HK-2 (cell line): ENCODE data around the gene GBE1.
A peak's percentile ranks its signal among the peaks of the same experiment; 100 is the strongest.

Source experiments
- DNase-seq: peaks from one replicate; pipeline ENCODE4 v3.0.0-alpha.2; 2018; ENCODE audit not compliant: unreplicated experiment

GBE1 gene

DNA sequence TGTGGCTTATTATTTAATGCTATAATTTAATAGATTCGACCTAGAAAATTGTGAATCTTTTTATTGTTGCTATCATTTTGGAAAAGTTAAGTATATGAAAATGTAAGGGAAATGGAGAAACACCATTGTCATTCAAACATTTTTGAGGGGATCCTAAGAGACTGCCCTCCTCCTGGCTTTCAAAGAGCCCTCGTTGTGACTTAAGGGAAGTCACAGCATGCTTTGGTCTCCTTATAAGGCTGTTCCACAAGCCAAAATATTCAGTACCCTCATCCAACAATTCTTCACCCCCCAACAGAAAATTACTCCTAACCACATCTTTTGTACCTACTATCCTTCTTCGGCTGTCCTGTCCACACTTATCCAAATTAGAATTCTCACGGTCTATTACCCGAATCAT is 140.2 kb downstream of the GBE1 start:
- DNase-seq, result no peak

- no peak for DNase-seq
Measured at GRCh38 chr3:81620849-81621248, 140.6 kb downstream of the GBE1 start.

GRCh38 chr3:81612768-81613167 is 148.7 kb downstream of the GBE1 start:
- DNase-seq, result no peak

DNA sequence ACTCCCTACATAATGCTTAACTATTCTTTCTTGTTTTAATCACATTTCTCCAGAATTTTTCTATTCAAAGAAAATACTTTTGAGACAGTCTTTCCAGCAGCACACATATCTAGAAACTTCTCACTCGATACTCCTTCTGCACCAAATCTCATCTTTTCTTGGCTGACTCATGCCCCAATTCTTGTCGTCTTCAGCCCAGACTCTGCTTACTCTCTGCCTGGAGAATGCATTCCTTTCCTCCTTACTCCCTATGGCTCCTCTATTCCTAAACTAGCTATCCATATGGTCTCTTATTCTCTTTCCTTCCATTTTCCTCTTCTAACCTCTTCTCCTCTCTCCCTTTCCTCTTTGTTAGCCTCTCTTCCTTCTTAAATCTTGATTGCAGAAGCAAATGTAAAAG is 158.7 kb downstream of the GBE1 start:
- DNase-seq, result no peak

DNA sequence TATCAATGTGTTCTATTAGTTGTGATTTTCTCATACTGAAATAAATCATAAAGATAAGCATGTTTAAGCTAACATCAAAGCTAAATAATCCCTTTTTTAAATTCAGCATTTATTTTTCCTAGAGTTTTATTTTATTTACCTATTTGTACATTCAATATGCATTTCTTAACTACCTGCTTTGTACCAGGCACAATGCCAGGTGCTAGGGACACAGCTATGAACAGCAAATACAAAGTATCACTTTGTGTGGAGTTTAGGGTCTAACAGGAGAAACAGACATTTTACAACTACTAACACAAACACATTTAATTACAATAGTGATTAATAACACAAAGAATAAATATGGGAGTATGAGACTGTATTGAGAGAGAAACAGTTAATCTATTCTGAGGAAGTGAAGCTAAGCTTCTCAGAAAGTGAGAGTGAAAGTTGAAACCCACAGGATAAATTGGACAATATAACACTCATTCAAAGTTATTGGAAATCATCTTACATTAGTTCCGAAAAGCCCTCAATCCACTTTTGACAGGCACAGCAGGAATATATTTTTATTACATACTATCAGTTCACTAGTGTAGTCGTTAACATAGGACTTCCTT is 159.6 kb downstream of the GBE1 start:
- no peak for DNase-seq

DNA sequence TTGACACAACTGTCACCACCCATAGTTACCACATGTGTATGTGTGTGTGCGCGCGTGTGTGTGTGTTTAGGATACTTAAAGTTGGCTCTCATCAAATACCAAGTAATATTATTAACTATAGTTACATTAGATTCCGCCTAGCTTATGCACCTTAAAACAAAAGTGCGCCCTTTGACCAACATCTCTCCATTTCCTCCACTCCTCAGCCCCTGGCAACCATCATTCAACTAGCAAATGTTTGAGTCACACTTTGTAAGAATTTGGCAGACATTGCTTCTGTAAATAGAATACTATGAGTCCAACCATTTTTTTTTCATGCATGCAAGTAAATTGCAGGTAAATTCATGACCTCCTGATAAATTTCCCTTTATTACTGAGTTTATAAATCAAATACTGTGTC is 169.3 kb downstream of the GBE1 start:
- DNase-seq, result no peak

GRCh38 chr3:81585937-81586336 is 175.5 kb downstream of the GBE1 start:
- DNase-seq, result no peak

GRCh38 chr3:81585056-81585455 is 176.4 kb downstream of the GBE1 start:
- DNase-seq, result no peak

DNA sequence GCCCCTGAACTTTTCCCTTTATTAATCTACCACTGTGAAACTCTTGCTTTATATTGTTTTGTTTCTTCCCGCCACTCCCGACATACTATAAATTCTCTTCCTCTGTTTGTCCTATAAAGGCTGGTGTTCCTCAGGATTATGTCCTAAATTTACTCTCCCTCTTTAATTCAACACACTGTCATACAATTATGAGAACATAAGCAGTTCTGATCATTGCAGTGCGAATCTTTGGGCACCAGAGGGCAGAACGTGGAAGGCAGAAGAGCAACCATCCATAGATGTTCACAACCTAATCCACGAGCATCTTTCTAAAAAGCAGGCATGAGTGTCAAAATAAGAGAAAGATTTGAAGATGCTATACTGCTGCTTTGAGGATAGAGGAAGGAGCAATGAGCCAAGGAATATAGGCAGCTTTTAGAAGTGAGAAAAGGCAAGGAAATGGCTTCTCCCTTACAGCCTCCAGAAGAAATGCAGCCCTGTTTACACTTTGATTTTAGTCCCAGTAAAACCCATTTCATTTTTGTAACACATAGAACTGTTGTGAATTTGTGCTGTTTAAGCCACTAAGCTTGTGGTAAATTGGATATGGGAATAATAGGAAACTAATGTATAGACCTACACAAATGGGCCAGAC is 179.4 kb downstream of the GBE1 start:
- peak; percentile 1 for DNase-seq

DNA sequence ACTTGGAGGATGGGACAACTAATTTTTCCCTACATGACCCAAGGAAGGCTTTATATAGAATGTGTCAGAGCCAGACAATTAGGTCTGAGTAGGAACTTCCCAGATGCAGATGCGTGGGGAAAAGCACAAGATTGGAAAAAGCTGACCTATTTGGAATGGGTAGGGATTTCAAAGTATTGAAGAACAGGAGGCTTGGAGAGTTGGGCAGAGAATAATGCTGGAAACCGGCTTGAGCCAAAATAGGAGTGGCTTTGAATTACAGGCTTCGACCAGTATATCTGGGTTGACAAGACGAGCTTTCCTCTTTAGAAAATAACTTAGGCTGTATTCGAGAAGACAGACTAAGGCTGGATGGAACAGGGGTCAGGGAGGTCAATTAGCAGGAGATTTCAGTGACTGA is 181.1 kb downstream of the GBE1 start:
- no peak for DNase-seq

GRCh38 chr3:81579744-81580143 is 181.7 kb downstream of the GBE1 start:
- no peak for DNase-seq

DNA sequence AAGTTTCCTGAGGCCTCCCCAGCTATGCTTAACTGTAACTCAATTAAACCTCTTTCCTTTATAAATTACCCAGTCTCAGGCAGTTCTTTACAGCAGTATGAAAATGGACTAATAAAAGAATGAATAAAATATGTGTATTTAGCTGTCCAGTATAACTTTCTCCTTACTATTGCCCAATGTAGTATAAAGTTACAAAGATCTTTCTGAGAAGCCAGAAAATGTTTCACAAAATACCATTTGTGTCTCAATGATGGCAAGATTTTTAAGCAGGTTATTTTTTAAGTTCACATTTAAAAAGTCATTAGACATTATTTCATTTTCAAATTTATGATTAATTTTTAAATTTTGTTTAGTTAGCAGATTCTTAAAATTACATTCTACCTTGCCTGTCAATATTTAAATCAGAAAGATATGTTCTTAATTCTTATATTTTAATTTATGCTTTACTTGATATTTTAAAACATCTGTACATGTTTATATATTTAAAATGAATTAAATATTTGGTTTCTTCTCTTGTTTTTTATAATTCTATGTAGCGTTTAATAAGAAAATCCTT is 189.2 kb downstream of the GBE1 start:
- no peak for DNase-seq

DNA sequence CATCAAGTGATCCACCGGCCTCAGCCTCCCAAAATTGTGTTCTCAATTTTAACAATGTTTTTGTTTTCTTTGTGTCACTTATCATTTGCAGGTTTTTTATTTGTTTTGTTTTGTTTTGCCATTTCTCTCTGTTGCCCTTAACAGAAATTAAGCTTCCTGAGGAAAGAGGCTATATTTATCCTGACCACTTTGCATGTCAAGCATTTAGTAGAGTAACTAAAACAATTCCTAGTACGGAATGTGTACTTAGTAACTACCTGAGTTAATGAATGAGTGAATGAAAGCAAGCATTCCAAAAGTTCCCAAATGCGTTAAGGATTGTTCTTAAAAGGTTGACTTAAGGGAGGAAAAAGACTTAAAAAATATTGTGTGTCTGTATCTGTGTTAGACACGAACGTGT is 193.1 kb downstream of the GBE1 start:
- DNase-seq, result no peak

- no peak for DNase-seq
Measured at GRCh38 chr3:81565041-81565440, 196.4 kb downstream of the GBE1 start.

DNA sequence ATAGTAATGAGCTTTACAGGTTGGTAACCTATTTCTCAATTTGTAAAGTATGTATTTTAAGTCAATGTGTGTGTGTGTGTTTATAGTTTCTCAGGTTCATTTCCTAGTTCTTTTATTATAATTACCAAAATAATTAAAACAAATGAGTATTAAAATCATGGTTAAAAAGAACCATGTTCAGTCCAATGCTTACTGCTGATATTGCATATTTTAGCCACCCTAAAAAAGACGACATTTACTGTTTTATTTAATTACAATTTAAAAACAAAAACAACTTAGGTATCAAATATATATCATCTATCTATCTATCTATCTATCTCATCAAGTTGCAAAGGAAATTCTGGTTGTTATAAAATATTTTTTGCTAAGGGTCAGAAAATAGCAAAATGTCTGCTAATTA is 203.3 kb downstream of the GBE1 start:
- DNase-seq, result no peak

GRCh38 chr3:81554801-81555200 is 206.6 kb downstream of the GBE1 start:
- no peak for DNase-seq

DNA sequence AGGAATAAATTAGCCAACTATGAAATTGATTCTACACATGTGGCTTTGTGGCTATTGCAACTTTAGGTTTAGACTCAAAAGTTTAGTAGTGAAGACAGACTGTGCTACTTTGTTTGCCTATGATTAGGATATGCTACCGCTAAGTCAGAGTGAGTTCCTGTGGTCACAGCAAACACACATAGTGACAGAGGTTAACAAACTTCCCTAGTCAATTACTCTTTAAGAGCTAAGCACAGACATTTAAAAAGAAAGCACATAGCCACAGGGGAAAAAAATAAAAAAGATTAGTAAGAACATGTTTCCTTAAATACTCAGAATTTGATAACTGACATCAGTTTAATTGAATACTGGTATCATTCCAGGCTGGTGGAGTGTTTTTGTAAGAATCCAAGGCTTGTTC is 207.1 kb downstream of the GBE1 start:
- no peak for DNase-seq

DNA sequence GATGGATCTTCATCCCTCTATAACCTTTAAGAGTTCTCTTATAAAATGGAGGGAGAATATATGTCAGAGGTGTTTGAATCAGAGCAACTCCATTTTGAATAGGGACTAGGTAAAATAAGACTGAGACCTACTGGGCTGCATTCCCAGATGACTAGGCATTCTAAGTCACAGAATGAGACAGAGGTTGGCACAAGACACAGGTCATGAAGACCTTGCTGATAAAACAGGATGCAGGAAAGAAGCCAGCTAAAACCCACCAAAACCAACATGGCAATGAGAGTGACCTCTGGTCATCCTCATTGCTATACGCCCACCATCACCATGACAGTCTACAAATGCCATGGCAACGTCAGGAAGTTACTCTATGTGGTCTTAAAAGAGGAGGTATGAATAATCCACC is 211.0 kb downstream of the GBE1 start:
- DNase-seq, result no peak

DNA sequence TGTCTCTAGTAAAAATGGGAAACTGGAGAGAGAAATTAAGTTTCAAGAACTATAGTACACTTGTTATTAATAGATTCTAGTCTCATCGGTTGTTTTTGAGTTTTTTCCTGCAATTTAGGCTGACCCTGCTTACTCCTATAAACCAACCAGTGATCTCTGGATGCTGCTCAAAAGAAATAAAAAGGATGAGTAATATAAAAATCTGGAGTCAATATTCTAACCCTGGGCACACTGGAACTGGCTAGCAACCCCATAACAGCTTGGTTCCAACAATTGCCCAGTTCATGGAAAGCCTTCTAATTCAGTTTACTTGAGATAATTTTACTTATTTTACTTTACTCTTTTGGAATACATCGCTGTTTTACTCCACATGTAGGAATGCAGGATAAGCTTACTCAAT is 211.6 kb downstream of the GBE1 start:
- DNase-seq, result no peak

GRCh38 chr3:81549388-81549787 is 212.1 kb downstream of the GBE1 start:
- no peak for DNase-seq

DNA sequence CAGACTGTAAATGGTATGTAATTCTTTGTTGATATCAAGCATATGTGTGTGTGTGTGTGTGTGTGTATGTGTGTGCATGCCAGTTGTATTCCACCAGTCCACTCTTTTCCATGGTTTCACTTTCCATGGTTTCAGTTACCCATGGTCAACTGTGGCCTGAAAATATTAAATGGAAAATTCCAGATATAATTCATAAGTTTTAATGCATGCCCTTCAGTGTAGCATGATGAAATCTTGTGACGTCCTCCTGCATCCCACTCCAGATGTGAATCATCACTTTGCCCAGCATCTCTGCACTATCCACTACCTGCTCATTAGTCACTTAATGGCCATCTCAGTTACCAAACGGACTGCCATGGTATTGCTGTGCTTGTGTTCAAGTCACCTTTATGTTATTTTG is 215.9 kb downstream of the GBE1 start:
- no peak for DNase-seq

- DNase-seq, result no peak
Measured at GRCh38 chr3:81544385-81544784, 217.1 kb downstream of the GBE1 start.

DNA sequence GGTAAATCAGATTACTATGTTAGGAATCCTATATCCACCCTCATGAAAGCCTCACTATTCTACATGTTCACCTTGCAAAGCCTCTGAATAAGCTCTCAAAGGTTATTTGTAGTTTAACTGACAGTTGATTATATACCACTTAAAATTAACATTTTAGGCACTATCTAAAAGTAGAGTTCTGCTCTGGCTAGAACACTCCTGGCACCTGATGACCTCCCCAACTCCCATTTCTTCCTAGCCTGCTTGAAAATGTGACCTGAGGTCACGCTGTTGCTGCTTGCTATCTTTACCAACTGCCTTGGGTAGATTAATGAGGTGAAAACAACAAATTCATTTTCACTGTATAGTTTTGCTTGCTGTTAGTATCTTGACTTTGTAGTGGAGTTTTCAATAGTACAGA is 220.7 kb downstream of the GBE1 start:
- DNase-seq, result no peak

GRCh38 chr3:81531846-81532245 is 229.6 kb downstream of the GBE1 start:
- DNase-seq, result no peak
